Measurements from ENCODE around the gene RAB3C.

DNA sequence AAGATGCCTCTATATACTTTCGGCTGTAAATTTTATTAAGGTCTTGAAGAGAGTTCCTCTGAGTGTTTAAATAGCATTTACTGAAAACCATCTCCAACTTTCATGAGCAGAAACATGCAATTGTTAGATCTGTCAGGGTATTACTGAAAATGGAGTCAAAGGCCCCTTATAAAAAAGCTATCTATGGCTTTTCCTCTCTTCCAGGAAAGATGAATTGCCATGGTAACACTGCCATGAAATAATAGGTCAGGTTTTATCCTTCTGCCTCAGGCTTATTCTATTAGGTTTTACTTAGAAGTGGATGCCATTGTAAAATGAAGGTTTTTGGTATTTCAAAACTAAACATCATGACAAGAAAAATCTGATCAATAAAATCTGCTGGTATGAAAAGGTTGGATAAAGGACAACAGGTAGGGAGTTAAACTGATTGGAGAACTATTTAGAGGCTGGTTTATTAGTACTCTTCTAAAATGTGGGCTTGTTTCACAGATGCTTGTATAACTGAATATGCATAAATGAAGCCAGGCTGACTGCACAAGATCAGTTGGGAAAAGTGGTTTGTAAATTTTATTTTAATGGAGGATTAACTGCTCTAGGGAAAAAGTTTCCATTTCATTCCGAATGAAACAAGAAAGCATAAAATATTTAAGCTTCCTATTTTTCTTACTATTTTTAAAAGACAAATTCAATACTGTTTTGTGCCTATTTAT is 135.5 kb downstream of the RAB3C start:
- TF ChIP-seq, protein P1, sequence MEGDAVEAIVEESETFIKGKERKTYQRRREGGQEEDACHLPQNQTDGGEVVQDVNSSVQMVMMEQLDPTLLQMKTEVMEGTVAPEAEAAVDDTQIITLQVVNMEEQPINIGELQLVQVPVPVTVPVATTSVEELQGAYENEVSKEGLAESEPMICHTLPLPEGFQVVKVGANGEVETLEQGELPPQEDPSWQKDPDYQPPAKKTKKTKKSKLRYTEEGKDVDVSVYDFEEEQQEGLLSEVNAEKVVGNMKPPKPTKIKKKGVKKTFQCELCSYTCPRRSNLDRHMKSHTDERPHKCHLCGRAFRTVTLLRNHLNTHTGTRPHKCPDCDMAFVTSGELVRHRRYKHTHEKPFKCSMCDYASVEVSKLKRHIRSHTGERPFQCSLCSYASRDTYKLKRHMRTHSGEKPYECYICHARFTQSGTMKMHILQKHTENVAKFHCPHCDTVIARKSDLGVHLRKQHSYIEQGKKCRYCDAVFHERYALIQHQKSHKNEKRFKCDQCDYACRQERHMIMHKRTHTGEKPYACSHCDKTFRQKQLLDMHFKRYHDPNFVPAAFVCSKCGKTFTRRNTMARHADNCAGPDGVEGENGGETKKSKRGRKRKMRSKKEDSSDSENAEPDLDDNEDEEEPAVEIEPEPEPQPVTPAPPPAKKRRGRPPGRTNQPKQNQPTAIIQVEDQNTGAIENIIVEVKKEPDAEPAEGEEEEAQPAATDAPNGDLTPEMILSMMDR (conservative IDR thresholded peaks at IDR 0.05) = no peak
- no peak for TF ChIP-seq ZFX (IDR thresholded peaks at IDR 0.05)
